ENCODE results near the gene TRIM40.

GRCh38 chr6:30131947-30132497 is 3.9 kb upstream of the TRIM40 start:
- TF ChIP-seq CTCF (IDR thresholded peaks at IDR 0.05) (no peak), REST (IDR thresholded peaks at IDR 0.05; ENCODE audit: insufficient read depth in 1 of 2, low read depth in 2 of 2, low read length in 1 of 2) (no peak), TCF7L2 (IDR thresholded peaks at IDR 0.05; ENCODE audit: low read depth, low read length) (no peak), POLR2AphosphoS5 (IDR thresholded peaks at IDR 0.05; ENCODE audit: low read depth, low read length) (no peak), SIN3A (IDR thresholded peaks at IDR 0.05; ENCODE audit: borderline replicate concordance, insufficient read depth, low read depth, low read length) (no peak)

Measured in Panc1 (cell line).